OCI-LY1 (cell line): ENCODE results near the gene SPAG6.

Experiments used
- H2AFZ ChIP-seq: fragments of 200-600 bp; sonication (generic), shearing (Covaris generic); 2 replicates; pipeline ENCODE4 v1.6.0; 2014; ENCODE audit warnings: antibody characterized with exemption, mild to moderate bottlenecking, low read length
- H3F3A ChIP-seq: fragments of 200-600 bp; sonication (generic), shearing (Covaris generic); 2 replicates; pipeline ENCODE4 v1.6.0; 2014; ENCODE audit warnings: mild to moderate bottlenecking, antibody characterized with exemption, low read length, moderate library complexity; ENCODE audit not compliant: insufficient read depth
- H3K27ac ChIP-seq: fragments of 200-600 bp; sonication (generic); 2 replicates; pipeline ENCODE4 v1.5.1; 2014; ENCODE audit warnings: low read length, mixed run types, mild to moderate bottlenecking, low read depth; ENCODE audit not compliant: poor library complexity, severe bottlenecking
- H3K27me3 ChIP-seq: fragments of 200-600 bp; sonication (generic); 2 replicates; pipeline ENCODE4 v1.6.0; 2014; ENCODE audit warnings: antibody characterized with exemption, mild to moderate bottlenecking, low read length, moderate library complexity; ENCODE audit not compliant: insufficient read depth
- H3K36me3 ChIP-seq: fragments of 200-600 bp; sonication (generic); 2 replicates; pipeline ENCODE4 v1.6.1; 2014; ENCODE audit warnings: mild to moderate bottlenecking, antibody characterized with exemption, low read length, moderate library complexity, mixed read lengths; ENCODE audit not compliant: insufficient read depth
- H3K4me1 ChIP-seq: fragments of 200-600 bp; sonication (generic); 2 replicates; pipeline ENCODE4 v1.5.1; 2014; ENCODE audit warnings: mild to moderate bottlenecking, low read length, moderate library complexity; ENCODE audit not compliant: insufficient read depth, severe bottlenecking
- H3K4me2 ChIP-seq: fragments of 200-600 bp; sonication (generic), shearing (Covaris generic); 2 replicates; pipeline ENCODE4 v1.6.1; 2014; ENCODE audit warnings: low read length
- H3K4me3 ChIP-seq: fragments of 200-600 bp; sonication (generic); 2 replicates; pipeline ENCODE4 v1.5.1; 2014; ENCODE audit warnings: low read length, low read depth, mild to moderate bottlenecking, mixed read lengths; ENCODE audit not compliant: poor library complexity, severe bottlenecking
- H3K79me2 ChIP-seq: fragments of 200-600 bp; shearing (Covaris generic); 2 replicates; pipeline ENCODE4 v1.6.1; 2016; ENCODE audit warnings: mixed run types, low read length, mixed read lengths; ENCODE audit not compliant: insufficient read depth
- H3K9ac ChIP-seq: fragments of 200-600 bp; sonication (generic), shearing (Covaris generic); 2 replicates; pipeline ENCODE4 v1.6.1; 2014; ENCODE audit warnings: mild to moderate bottlenecking, low read length, mixed read lengths
- H3K9me2 ChIP-seq: fragments of 200-600 bp; sonication (generic), shearing (Covaris generic); 2 replicates; pipeline ENCODE4 v1.6.1; 2014; ENCODE audit warnings: low read depth, mild to moderate bottlenecking, low read length, mixed read lengths
- H3K9me3 ChIP-seq: fragments of 200-600 bp; shearing (Covaris generic); 2 replicates; pipeline ENCODE4 v1.6.1; 2014; ENCODE audit warnings: low read length, mixed read lengths
- H4K20me1 ChIP-seq: fragments of 200-600 bp; sonication (generic), shearing (Covaris generic); 2 replicates; pipeline ENCODE4 v1.6.0; 2016; ENCODE audit warnings: mild to moderate bottlenecking, low read length; ENCODE audit not compliant: insufficient read depth
- EZH2 ChIP-seq: fragments of 200-600 bp; sonication (generic), shearing (Covaris generic); IDR thresholded peaks from 2 replicates; pipeline ENCODE4 v1.8.0; 2017; ENCODE audit warnings: borderline replicate concordance, mixed run types, mild to moderate bottlenecking, antibody characterized with exemption, low read length, moderate library complexity, mixed read lengths
- TF ChIP-seq, protein P1 (sequence below): fragments of 200-600 bp; sonication (generic), shearing (Covaris generic); IDR thresholded peaks from 2 replicates; pipeline ENCODE4 v1.5.1; 2017; ENCODE audit warnings: mild to moderate bottlenecking, antibody characterized with exemption, low read length, moderate library complexity, mixed read lengths

The SPAG6 gene

DNA sequence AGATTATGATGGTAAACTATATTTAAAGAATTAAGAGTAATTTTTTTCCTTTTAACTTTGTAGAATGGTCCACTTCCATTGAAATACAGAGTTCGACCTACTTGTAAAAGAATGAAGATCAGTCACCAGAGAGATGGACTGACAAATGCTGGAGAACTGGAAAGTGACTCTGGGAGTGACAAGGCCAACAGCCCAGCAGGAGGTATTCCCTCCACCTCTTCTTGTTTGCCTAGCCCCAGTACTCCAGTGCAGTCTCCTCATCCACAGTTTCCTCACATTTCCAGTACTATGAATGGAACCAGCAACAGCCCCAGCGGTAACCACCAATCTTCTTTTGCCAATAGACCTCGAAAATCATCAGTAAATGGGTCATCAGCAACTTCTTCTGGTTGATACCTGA lies 16.1 kb upstream of the SPAG6 start:
- H3K9ac ChIP-seq = no peak overlapping the region
- no peak overlapping the region for H3K4me3 ChIP-seq
- H2AFZ ChIP-seq = no peak overlapping the region
- H3K4me1 ChIP-seq = peaks cover 15% of the 10 kb centered on the region
- H3K27ac ChIP-seq = no peak overlapping the region
- no peaks in the 10 kb centered on the region for H3K79me2 ChIP-seq
- no peaks in the 10 kb centered on the region for H3F3A ChIP-seq
- H3K9me2 ChIP-seq = no peaks in the 10 kb centered on the region; the same call in 1 of the 2 replicates
- no peaks in the 10 kb centered on the region for H3K9me3 ChIP-seq
- peaks cover 19% of the 10 kb centered on the region for H3K36me3 ChIP-seq
- no peaks in the 10 kb centered on the region for H4K20me1 ChIP-seq
- no peak for TF ChIP-seq EZH2
- TF ChIP-seq, protein P1, sequence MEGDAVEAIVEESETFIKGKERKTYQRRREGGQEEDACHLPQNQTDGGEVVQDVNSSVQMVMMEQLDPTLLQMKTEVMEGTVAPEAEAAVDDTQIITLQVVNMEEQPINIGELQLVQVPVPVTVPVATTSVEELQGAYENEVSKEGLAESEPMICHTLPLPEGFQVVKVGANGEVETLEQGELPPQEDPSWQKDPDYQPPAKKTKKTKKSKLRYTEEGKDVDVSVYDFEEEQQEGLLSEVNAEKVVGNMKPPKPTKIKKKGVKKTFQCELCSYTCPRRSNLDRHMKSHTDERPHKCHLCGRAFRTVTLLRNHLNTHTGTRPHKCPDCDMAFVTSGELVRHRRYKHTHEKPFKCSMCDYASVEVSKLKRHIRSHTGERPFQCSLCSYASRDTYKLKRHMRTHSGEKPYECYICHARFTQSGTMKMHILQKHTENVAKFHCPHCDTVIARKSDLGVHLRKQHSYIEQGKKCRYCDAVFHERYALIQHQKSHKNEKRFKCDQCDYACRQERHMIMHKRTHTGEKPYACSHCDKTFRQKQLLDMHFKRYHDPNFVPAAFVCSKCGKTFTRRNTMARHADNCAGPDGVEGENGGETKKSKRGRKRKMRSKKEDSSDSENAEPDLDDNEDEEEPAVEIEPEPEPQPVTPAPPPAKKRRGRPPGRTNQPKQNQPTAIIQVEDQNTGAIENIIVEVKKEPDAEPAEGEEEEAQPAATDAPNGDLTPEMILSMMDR = no peak
- H3K4me2 ChIP-seq = no peak overlapping the region
- H3K27me3 ChIP-seq = no peaks in the 10 kb centered on the region

DNA sequence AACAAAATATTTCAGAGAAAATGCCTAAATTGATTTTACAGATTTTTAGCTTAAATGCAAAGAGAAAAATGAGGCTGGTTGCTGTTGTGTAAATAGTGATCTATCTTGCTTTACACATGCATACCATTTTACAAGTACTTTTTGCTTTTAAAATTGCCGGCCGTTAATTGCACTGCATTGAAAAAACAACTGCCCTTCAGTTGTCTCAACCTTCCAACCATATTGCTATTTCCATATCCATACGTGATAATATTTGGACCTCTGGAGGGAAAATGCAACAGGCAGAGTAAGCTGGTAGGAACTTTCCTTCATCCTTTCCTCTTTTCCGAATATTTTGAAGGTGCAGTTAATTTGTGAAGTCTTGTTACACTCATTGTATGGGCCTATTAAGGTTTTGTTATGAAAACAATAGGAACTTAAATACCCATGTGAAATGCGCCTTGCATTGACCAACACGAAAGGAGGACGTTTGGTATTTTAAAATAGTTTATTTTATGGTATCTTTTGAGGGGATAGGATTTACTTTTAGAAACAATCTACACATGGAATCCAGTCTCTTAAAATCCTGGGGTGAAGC lies 13.1 kb upstream of the SPAG6 start:
- H3K27ac ChIP-seq = no peak overlapping the region
- peaks cover 12% of the 10 kb centered on the region for H3K4me1 ChIP-seq
- peaks cover 19% of the 10 kb centered on the region for H3K36me3 ChIP-seq
- H3K4me2 ChIP-seq = no peak overlapping the region
- peaks cover 1% of the 10 kb centered on the region for H3K27me3 ChIP-seq
- no peak overlapping the region for H3K9ac ChIP-seq
- TF ChIP-seq, protein P1 = no peak
- no peak for TF ChIP-seq EZH2
- H2AFZ ChIP-seq = no peak overlapping the region
- no peak overlapping the region for H3K4me3 ChIP-seq
- H4K20me1 ChIP-seq = no peaks in the 10 kb centered on the region
- H3K9me3 ChIP-seq = no peaks in the 10 kb centered on the region
- H3K79me2 ChIP-seq = no peaks in the 10 kb centered on the region
- no peaks in the 10 kb centered on the region for H3F3A ChIP-seq
- no peaks in the 10 kb centered on the region; the same call in 1 of the 2 replicates for H3K9me2 ChIP-seq

DNA sequence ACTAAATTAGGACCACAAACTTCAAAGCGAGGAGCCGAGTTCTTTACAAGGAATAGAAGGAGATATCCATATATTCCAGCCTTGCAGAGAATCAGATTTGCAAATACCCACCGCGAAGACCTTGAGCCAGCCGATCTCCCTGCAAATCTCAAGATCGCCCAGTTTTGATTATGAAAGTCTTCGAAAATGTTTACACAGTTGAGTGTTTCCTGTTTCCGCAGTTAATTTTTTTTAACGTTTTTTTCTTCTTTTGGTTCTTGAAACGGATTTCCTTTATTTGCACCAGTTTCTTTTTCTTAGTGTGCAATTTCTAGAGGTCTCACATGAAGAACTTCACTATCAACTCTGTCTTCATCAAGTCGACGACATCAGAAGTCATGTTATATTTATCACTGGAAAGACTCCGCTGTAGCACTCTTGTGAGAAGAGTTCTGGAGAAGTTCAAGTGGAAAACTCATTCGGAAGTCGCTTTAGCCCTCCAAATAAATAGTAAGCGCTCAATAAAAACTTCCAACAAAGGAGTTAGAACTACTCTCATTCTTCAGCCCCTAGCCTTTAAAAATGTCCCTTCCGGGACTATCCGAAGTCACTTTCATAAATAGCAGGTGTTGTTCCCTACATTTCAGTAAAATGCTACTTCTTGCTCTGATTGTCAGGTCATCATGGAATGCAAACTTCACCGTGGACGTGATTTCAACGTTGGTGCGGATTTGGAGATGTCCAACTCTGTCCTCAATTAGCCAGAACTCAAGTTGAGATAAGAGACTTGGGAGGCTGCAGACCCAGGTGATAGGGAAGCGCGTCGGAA lies 11.9 kb upstream of the SPAG6 start:
- Histone ChIP-seq H3K9ac (no peak overlapping the region), H3K36me3 (peaks cover 18% of the 10 kb centered on the region), H3K79me2 (no peaks in the 10 kb centered on the region), H3K27ac (no peak overlapping the region), H2AFZ (no peak overlapping the region), H3K9me2 (no peaks in the 10 kb centered on the region; the same call in 1 of the 2 replicates), H3K4me3 (no peak overlapping the region), H3K4me2 (no peak overlapping the region), H3K9me3 (no peaks in the 10 kb centered on the region), H3F3A (no peaks in the 10 kb centered on the region), H4K20me1 (no peaks in the 10 kb centered on the region), H3K4me1 (peaks cover 12% of the 10 kb centered on the region), H3K27me3 (peaks cover 6% of the 10 kb centered on the region)
- no peak for TF ChIP-seq EZH2
- TF ChIP-seq, protein P1 = no peak
